CD4-positive, alpha-beta memory T cell (primary cell): ENCODE results near the gene CORIN. TPM values are rescaled to one million over a fixed set of nuclear protein-coding genes. Genes with fewer than 3 reads are reported as not detected.

ENCODE experiments used
- CTCF ChIA-PET: fragments of 350-600 bp; sonication (Branson Sonifier 250); formaldehyde crosslinking; loops from one replicate; lab custom pipeline; 2021; ENCODE audit warnings: inconsistent platforms; ENCODE audit not compliant: partially characterized antibody; lab: Charles Lee
- POLR2A ChIA-PET: fragments of 350-600 bp; sonication (Branson Sonifier 250); formaldehyde crosslinking; loops from one replicate; lab custom pipeline; 2021; ENCODE audit not compliant: partially characterized antibody; lab: Charles Lee
- DNase-seq, 5 donors: peaks; one replicate each; pipeline versions ENCODE4 v3.0.0 to v3.0.0-alpha.2; 2020 to 2022; ENCODE audit warnings: mixed read lengths in 1 of 5
- H3K27ac ChIP-seq: one replicate; pipeline ENCODE4 v1.7.0; 2013; ENCODE audit warnings: low read depth, low read length
- H3K27me3 ChIP-seq: 2 replicates; pipeline ENCODE4 v1.7.0; 2013; ENCODE audit warnings: mild to moderate bottlenecking, low read length, moderate library complexity; ENCODE audit not compliant: insufficient read depth
- H3K36me3 ChIP-seq: 2 replicates; pipeline ENCODE4 v1.7.0; 2013; ENCODE audit warnings: mild to moderate bottlenecking, low read length, moderate library complexity; ENCODE audit not compliant: insufficient read depth
- H3K4me1 ChIP-seq: 2 replicates; pipeline ENCODE4 v1.7.0; 2013; ENCODE audit warnings: mild to moderate bottlenecking, low read length, moderate library complexity; ENCODE audit not compliant: insufficient read depth
- H3K4me3 ChIP-seq, 2 donors: one replicate each; pipeline ENCODE4 v1.7.0; 2013; ENCODE audit warnings: low read length in 2 of 2, mild to moderate bottlenecking in 1 of 2
- H3K9me3 ChIP-seq, 2 donors: one replicate each; pipeline ENCODE4 v1.7.0; 2013; ENCODE audit warnings: low read length in 2 of 2, control low read depth in 1 of 2; ENCODE audit not compliant: control insufficient read depth in 1 of 2
- H3K27ac Mint-ChIP-seq, 7 donors: one replicate each; pipeline ENCODE4 v1.8.0; 2020 to 2021; ENCODE audit warnings: mixed read lengths in 7 of 7, mild to moderate bottlenecking in 6 of 7, inconsistent platforms in 3 of 7, moderate library complexity in 3 of 7
- H3K27me3 Mint-ChIP-seq, 2 donors: one replicate each; pipeline ENCODE4 v1.8.0; 2020 to 2021; ENCODE audit warnings: mixed read lengths in 2 of 2
- H3K36me3 Mint-ChIP-seq, 2 donors: one replicate each; pipeline ENCODE4 v1.8.0; 2020 to 2021; ENCODE audit warnings: mixed read lengths in 2 of 2, inconsistent platforms in 1 of 2, mild to moderate bottlenecking in 1 of 2
- H3K4me1 Mint-ChIP-seq, 4 donors: one replicate each; pipeline ENCODE4 v1.8.0; 2020 to 2021; ENCODE audit warnings: mixed read lengths in 4 of 4, mild to moderate bottlenecking in 1 of 4
- H3K4me3 Mint-ChIP-seq, 8 donors: one replicate each; pipeline ENCODE4 v1.8.0; 2020 to 2021; ENCODE audit warnings: mixed read lengths in 8 of 8, mild to moderate bottlenecking in 7 of 8, moderate library complexity in 6 of 8, inconsistent platforms in 3 of 8
- H3K9me3 Mint-ChIP-seq, 8 donors: one replicate each; pipeline ENCODE4 v1.8.0; 2020 to 2021; ENCODE audit warnings: mixed read lengths in 8 of 8, mild to moderate bottlenecking in 5 of 8, inconsistent platforms in 3 of 8, moderate library complexity in 1 of 8
- intact Hi-C: fragments of 100-400 bp; cut with micrococcal nuclease; formaldehyde crosslinking; loops from one replicate; pipeline ENCODE4 v1.15.1; 2023
- polyA plus RNA-seq, 2 donors: library from polyadenylated mRNA; unstranded; fragments of 300-500 nt; fragmentation: Illumina TruSeq; gene quantifications; one replicate each; pipeline ENCODE4 v1.2.3, GENCODE V29; 2021
- total RNA-seq, 2 experiments: library from RNA; stranded (reverse); gene quantifications; one replicate each; pipeline ENCODE4 v1.2.3, GENCODE V29; 2021

CORIN gene
- total and polyA plus RNA-seq, 4 experiments from 2014 or later = 0.30 to 1.1 (median 0.36) TPM; not detected in 1

- H3K4me1 Mint-ChIP-seq = no peaks in the 10 kb centered on the region
- CTCF ChIA-PET = no interaction called here
Observed at GRCh38 chr4:47652092-47652491, 185.8 kb downstream of the CORIN start.

DNA sequence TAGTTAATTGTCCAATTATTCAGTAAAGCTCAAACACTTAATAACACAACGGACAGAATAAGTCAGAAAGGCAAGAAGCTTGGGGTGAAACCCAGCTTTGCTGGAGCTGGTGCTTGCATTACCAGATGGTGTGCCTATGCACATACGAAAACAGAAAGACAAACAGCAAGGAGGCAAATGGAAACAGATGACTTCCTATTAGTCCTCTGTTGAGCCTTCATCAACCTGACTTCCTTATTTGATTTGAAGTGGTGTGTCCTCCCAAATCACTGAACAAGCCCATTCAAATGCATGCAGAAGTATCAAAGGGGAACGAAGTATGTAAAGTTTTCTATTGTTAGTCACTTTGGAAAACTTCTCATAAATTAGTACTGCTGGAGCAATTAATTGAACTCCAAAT is 186.6 kb downstream of the CORIN start:
- no peak overlapping the region for H3K27ac ChIP-seq
- ChIA-PET CTCF (interaction anchor here (1.2 to 1.5 kb wide), 2 partner anchors 14 to 18 kb away, joined by 4 to 5 read pairs; no protein-coding TSS in a partner anchor), POLR2A (no interaction called here)
- Mint-ChIP-seq H3K36me3 (no peaks in the 10 kb centered on the region), H3K9me3 (no peaks in the 10 kb centered on the region), H3K4me1 (no peaks in the 10 kb centered on the region), H3K27me3 (peaks cover 4 to 7% of the 10 kb centered on the region in 2 donors), H3K4me3 (no peak overlapping the region), H3K27ac (no peak overlapping the region)
- H3K27me3 ChIP-seq = no peaks in the 10 kb centered on the region
- H3K36me3 ChIP-seq = no peaks in the 10 kb centered on the region
- H3K4me1 ChIP-seq = no peaks in the 10 kb centered on the region
- H3K4me3 ChIP-seq = no peak overlapping the region
- DNase-seq = no peak
- H3K9me3 ChIP-seq = no peaks in the 10 kb centered on the region
- intact Hi-C loops = no loop called here

More at GRCh38 chr4:47652092-47652491, 185.8 kb downstream of the CORIN start:
- intact Hi-C loops = no loop called here
- no peaks in the 10 kb centered on the region for H3K4me1 ChIP-seq
- no peak overlapping the region for H3K4me3 Mint-ChIP-seq
- POLR2A ChIA-PET = no interaction called here
- no peak for DNase-seq
- H3K36me3 ChIP-seq = no peaks in the 10 kb centered on the region
- H3K27me3 Mint-ChIP-seq = peaks cover 4 to 7% of the 10 kb centered on the region in 2 donors
- H3K9me3 Mint-ChIP-seq = no peaks in the 10 kb centered on the region
- H3K27ac ChIP-seq = no peak overlapping the region
- H3K9me3 ChIP-seq = no peaks in the 10 kb centered on the region
- no peaks in the 10 kb centered on the region for H3K27me3 ChIP-seq
- no peak overlapping the region for H3K4me3 ChIP-seq
- no peaks in the 10 kb centered on the region for H3K36me3 Mint-ChIP-seq
- no peak overlapping the region for H3K27ac Mint-ChIP-seq

DNA sequence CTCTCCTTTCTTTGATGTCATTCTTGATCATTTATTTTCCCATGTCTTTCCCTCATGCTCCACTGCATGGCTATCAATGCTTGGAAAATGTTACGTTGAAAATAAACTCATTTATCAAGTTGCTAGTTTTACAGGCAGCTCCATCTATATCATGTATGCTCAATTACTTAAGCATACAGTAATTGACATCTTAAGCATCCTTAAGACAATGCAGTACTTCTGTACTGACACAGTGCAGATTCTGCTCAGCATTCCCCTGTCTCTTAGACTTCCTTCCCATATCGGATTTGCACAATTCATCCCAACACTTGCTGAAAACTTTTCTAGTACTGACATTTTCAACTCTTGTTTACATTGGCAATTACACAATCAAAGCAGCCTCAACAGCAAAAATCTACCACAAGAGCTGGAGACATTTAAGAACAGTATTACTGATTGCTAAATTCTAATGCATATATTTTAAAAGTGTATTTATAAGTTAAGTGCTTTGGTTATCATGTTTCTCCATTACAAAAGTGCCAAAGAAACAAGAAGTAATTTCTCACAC is 187.2 kb downstream of the CORIN start:
- Histone ChIP-seq H3K27me3 (no peaks in the 10 kb centered on the region), H3K4me1 (no peaks in the 10 kb centered on the region), H3K36me3 (no peaks in the 10 kb centered on the region), H3K4me3 (no peak overlapping the region), H3K27ac (no peak overlapping the region), H3K9me3 (no peaks in the 10 kb centered on the region)
- Mint-ChIP-seq H3K4me3 (no peak overlapping the region), H3K4me1 (no peaks in the 10 kb centered on the region), H3K27me3 (peaks cover 4 to 7% of the 10 kb centered on the region in 2 donors), H3K27ac (no peak overlapping the region), H3K36me3 (no peaks in the 10 kb centered on the region), H3K9me3 (no peaks in the 10 kb centered on the region)
- intact Hi-C loops = no loop called here
- no peak for DNase-seq
- CTCF ChIA-PET = interaction anchor here (1.2 to 1.5 kb wide), 2 partner anchors 15 to 18 kb away, joined by 4 to 5 read pairs; no protein-coding TSS in a partner anchor
- POLR2A ChIA-PET = no interaction called here

DNA sequence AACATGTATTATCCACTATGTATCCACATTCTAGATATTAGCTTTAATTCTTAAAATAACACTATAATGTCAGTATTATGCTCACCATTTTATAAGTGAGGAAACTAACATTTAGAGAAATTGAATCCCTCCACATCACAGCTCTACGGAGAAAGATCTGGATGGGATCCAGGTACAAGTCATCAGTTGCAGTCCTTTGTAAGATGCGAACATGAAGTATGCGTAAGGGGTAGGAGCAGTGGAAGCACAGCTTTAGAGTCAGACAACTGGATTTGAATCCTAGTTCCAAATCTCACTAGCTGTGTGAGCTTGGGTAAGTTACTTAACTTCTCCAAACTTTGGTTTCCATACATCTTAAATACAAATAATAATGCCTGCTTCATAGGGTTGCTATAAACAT is 190.3 kb downstream of the CORIN start:
- no peak overlapping the region for H3K27ac Mint-ChIP-seq
- H3K36me3 Mint-ChIP-seq = no peaks in the 10 kb centered on the region
- Histone ChIP-seq H3K27ac (no peak overlapping the region), H3K9me3 (no peaks in the 10 kb centered on the region), H3K4me1 (no peaks in the 10 kb centered on the region), H3K27me3 (no peaks in the 10 kb centered on the region), H3K36me3 (no peaks in the 10 kb centered on the region), H3K4me3 (no peak overlapping the region)
- DNase-seq = no peak
- intact Hi-C loops = no loop called here
- peaks cover 4 to 7% of the 10 kb centered on the region in 2 donors for H3K27me3 Mint-ChIP-seq
- POLR2A ChIA-PET = no interaction called here
- CTCF ChIA-PET = no interaction called here
- no peaks in the 10 kb centered on the region for H3K9me3 Mint-ChIP-seq
- no peaks in the 10 kb centered on the region for H3K4me1 Mint-ChIP-seq
- no peak overlapping the region for H3K4me3 Mint-ChIP-seq

GRCh38 chr4:47647029-47647428 is 190.8 kb downstream of the CORIN start:
- H3K9me3 Mint-ChIP-seq = no peaks in the 10 kb centered on the region
- H3K27me3 ChIP-seq = no peaks in the 10 kb centered on the region
- no peaks in the 10 kb centered on the region for H3K4me1 ChIP-seq
- H3K4me3 Mint-ChIP-seq = no peak overlapping the region
- ChIA-PET POLR2A (no interaction called here), CTCF (no interaction called here)
- H3K36me3 Mint-ChIP-seq = no peaks in the 10 kb centered on the region
- H3K4me1 Mint-ChIP-seq = no peaks in the 10 kb centered on the region
- no peaks in the 10 kb centered on the region for H3K36me3 ChIP-seq
- no peak overlapping the region for H3K27ac Mint-ChIP-seq
- H3K27me3 Mint-ChIP-seq = peaks cover 4 to 7% of the 10 kb centered on the region in 2 donors
- no peak overlapping the region for H3K27ac ChIP-seq
- H3K4me3 ChIP-seq = no peak overlapping the region
- intact Hi-C loops = no loop called here
- DNase-seq = no peak
- no peaks in the 10 kb centered on the region for H3K9me3 ChIP-seq

DNA sequence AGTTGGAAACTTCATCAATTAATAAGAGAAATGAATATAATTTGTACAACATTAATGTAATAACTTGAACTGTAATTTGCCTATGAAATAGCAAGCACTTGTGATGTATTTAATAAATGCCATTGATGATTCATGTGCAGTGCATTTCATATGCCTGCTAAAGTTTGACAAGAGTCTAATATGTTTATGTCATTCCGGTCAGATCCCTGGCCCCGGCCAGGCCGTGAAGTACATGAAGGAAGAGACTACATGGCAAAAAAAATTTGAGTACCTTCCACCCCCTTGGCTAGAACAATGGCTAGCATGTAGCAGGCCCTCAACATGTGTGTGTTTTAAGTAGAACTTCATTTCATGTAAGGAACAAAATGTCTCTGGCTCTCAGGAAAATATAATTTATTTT is 191.5 kb downstream of the CORIN start:
- no peaks in the 10 kb centered on the region for H3K9me3 Mint-ChIP-seq
- Histone ChIP-seq H3K27ac (no peak overlapping the region), H3K36me3 (no peaks in the 10 kb centered on the region), H3K27me3 (no peaks in the 10 kb centered on the region), H3K4me3 (no peak overlapping the region), H3K9me3 (no peaks in the 10 kb centered on the region), H3K4me1 (no peaks in the 10 kb centered on the region)
- CTCF ChIA-PET = no interaction called here
- no peak overlapping the region for H3K4me3 Mint-ChIP-seq
- no peak overlapping the region for H3K27ac Mint-ChIP-seq
- no peaks in the 10 kb centered on the region for H3K36me3 Mint-ChIP-seq
- no peaks in the 10 kb centered on the region for H3K4me1 Mint-ChIP-seq
- intact Hi-C loops = no loop called here
- POLR2A ChIA-PET = no interaction called here
- DNase-seq = no peak
- peaks cover 4 to 7% of the 10 kb centered on the region in 2 donors for H3K27me3 Mint-ChIP-seq

GRCh38 chr4:47643845-47644244 is 194.0 kb downstream of the CORIN start:
- H3K4me3 ChIP-seq = no peak overlapping the region
- no peaks in the 10 kb centered on the region for H3K4me1 ChIP-seq
- no peak for DNase-seq
- intact Hi-C loops = no loop called here
- no peak overlapping the region for H3K4me3 Mint-ChIP-seq
- peaks cover 0 to 1% (median 0%) of the 10 kb centered on the region in 8 donors for H3K9me3 Mint-ChIP-seq
- H3K27ac Mint-ChIP-seq = no peak overlapping the region
- H3K4me1 Mint-ChIP-seq = no peaks in the 10 kb centered on the region
- ChIA-PET POLR2A (no interaction called here), CTCF (interaction anchor here (0.9 kb wide), 1 partner anchor 25 kb away, joined by 3 read pairs; no protein-coding TSS in a partner anchor)
- H3K9me3 ChIP-seq = no peaks in the 10 kb centered on the region
- no peaks in the 10 kb centered on the region for H3K36me3 ChIP-seq
- H3K27ac ChIP-seq = no peak overlapping the region
- peaks cover 2 to 4% of the 10 kb centered on the region in 2 donors for H3K27me3 Mint-ChIP-seq
- H3K36me3 Mint-ChIP-seq = no peaks in the 10 kb centered on the region
- no peaks in the 10 kb centered on the region for H3K27me3 ChIP-seq
